AG04450 (cell line): Measurements from ENCODE around the gene SUMO3. TPM values are rescaled to one million over a fixed set of nuclear protein-coding genes. Genes with fewer than 3 reads are reported as not detected.

ENCODE experiments used
- CTCF ChIA-PET: fragments of 300-600, 350-600 bp; formaldehyde crosslinking; extraction: SDS; loops from one replicate; lab custom pipeline; 2022; ENCODE audit warnings: antibody characterized with exemption, inconsistent platforms; lab: Charles Lee
- POLR2A ChIA-PET: fragments of 350-600 bp; formaldehyde crosslinking; extraction: SDS; loops from one replicate; lab custom pipeline; 2021; ENCODE audit warnings: antibody characterized with exemption, inconsistent platforms; lab: Yijun Ruan, JAX
- DNase-seq: peaks from one replicate; pipeline ENCODE4 v3.0.0-alpha.2; 2011; ENCODE audit warnings: low read depth, low spot score
- H3K27ac ChIP-seq: one replicate; pipeline ENCODE4 v1.5.1; 2012; ENCODE audit warnings: low read depth, low read length, control low read depth
- H3K27me3 ChIP-seq: one replicate; pipeline ENCODE4 v1.6.0; 2012; ENCODE audit warnings: low read length; ENCODE audit not compliant: control insufficient read depth, insufficient read depth
- H3K4me3 ChIP-seq: 2 replicates; pipeline ENCODE4 v1.5.1; 2011; ENCODE audit warnings: mild to moderate bottlenecking, low read depth, low read length, control low read depth
- H3K9me3 ChIP-seq: 2 replicates; pipeline ENCODE4 v1.5.1; 2012; ENCODE audit warnings: low read length; ENCODE audit not compliant: control insufficient read depth, insufficient read depth
- polyA plus RNA-seq: library from polyadenylated mRNA; depleted of rRNA; stranded (reverse); fragments of >200 nt; gene quantifications from 2 replicates; pipeline ENCODE4 v1.2.3, GENCODE V29; 2011
- TF ChIP-seq, protein P1 (sequence below): IDR thresholded peaks from 2 replicates; pipeline ENCODE4 v1.5.1; 2011; ENCODE audit warnings: low read depth, low read length, control low read depth, inconsistent platforms

Gene SUMO3
- polyA plus RNA-seq, 1 experiment: 134 TPM

GRCh38 chr21:44812640-44813039 lies 5.2 kb downstream of the SUMO3 start:
- ChIA-PET CTCF (interaction anchor here (0.9 to 1.7 kb wide), 2 partner anchors 19 to 120 kb away, joined by 3 read pairs; no protein-coding TSS in a partner anchor), POLR2A (no interaction called here)

DNA sequence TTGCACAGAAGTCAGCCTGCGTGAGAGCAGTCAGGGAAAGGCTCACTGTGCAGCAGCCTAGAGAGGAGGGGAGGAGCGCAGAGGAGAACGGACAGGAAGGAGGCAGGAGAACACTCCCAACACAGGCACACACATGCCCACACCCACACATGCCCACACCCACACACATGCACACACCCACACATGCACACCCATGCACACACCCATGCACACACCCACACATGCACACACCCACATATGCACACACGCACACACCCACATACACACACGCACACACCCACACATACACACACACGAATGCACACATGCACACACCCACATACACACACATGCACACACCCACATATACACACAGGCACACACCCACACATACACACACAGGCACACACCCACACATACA lies 7.1 kb downstream of the SUMO3 start:
- ChIA-PET CTCF (no interaction called here), POLR2A (interaction anchor here (0.5 kb wide), 1 partner anchor 9 kb away, joined by 3 read pairs; the partner anchor contains the start of gene UBE2G2)
- no peaks in the 10 kb centered on the region for H3K27me3 ChIP-seq

More at GRCh38 chr21:44812640-44813039, 5.2 kb downstream of the SUMO3 start:
- no peak for DNase-seq
- Histone ChIP-seq H3K4me3 (no peak overlapping the region), H3K9me3 (no peaks in the 10 kb centered on the region; the same call in 1 of the 2 replicates), H3K27ac (no peak overlapping the region), H3K27me3 (no peaks in the 10 kb centered on the region)
- TF ChIP-seq, protein P1, sequence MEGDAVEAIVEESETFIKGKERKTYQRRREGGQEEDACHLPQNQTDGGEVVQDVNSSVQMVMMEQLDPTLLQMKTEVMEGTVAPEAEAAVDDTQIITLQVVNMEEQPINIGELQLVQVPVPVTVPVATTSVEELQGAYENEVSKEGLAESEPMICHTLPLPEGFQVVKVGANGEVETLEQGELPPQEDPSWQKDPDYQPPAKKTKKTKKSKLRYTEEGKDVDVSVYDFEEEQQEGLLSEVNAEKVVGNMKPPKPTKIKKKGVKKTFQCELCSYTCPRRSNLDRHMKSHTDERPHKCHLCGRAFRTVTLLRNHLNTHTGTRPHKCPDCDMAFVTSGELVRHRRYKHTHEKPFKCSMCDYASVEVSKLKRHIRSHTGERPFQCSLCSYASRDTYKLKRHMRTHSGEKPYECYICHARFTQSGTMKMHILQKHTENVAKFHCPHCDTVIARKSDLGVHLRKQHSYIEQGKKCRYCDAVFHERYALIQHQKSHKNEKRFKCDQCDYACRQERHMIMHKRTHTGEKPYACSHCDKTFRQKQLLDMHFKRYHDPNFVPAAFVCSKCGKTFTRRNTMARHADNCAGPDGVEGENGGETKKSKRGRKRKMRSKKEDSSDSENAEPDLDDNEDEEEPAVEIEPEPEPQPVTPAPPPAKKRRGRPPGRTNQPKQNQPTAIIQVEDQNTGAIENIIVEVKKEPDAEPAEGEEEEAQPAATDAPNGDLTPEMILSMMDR: no peak

GRCh38 chr21:44805859-44806258 lies 12.0 kb downstream of the SUMO3 start:
- POLR2A ChIA-PET: no interaction called here
- no peak overlapping the region for H3K4me3 ChIP-seq
- TF ChIP-seq, protein P1: no peak
- H3K9me3 ChIP-seq: no peaks in the 10 kb centered on the region
- CTCF ChIA-PET: interaction anchor here (0.5 to 2.2 kb wide), 2 partner anchors 12 to 86 kb away, joined by 4 to 9 read pairs; no protein-coding TSS in a partner anchor
- no peaks in the 10 kb centered on the region for H3K27me3 ChIP-seq
- DNase-seq: no peak
- no peak overlapping the region for H3K27ac ChIP-seq

More for the DNA sequence above, 7.1 kb downstream of the SUMO3 start:
- DNase-seq: no peak
- Histone ChIP-seq H3K27ac (no peak overlapping the region), H3K9me3 (no peaks in the 10 kb centered on the region; the same call in 1 of the 2 replicates), H3K4me3 (no peak overlapping the region)
- TF ChIP-seq, protein P1: no peak

DNA sequence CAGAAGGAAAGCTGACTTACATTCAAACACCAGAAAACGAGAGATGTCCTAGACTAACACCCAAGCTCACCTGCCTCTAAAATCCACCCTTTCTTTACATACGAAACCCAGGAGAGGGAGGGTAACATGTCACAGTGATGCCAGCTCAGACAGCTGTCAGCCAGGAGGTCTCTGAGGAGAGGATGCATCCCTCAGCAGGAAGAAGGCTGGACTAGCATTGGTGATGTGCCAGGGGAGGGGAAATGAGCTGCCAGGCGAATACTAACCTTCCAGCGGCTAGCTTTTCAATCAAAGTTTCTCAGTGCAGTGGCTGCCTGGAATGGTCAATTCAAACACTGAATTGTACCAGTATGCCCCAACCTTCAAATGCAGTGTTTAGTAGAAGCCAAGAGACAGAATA lies 12.6 kb downstream of the SUMO3 start:
- Histone ChIP-seq H3K27ac (no peak overlapping the region), H3K9me3 (no peaks in the 10 kb centered on the region), H3K4me3 (no peak overlapping the region), H3K27me3 (no peaks in the 10 kb centered on the region)
- TF ChIP-seq, protein P1: no peak
- ChIA-PET CTCF (interaction anchor here (2.2 kb wide), 1 partner anchor 11 kb away, joined by 9 read pairs; no protein-coding TSS in a partner anchor), POLR2A (no interaction called here)
- no peak for DNase-seq

DNA sequence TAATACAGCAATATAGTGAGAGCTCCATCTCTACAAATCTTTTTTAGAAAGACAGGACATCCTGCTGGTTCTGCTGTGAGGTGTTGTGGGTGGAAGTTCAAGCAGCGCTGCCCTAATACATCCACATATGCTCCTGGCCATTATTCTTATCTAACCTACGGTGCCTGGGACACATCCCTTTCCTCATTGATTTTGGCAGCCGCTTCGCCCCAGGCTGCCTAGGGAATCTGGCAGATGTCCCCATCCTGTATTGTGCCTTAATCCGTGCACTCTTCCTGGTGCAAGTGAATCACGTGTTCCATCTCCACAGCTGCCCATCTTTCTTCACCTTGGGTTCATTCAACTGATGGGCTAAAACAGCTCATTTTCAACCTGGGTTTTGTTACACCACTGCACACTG lies 13.1 kb downstream of the SUMO3 start:
- ChIA-PET CTCF (interaction anchor here (0.6 to 2.2 kb wide), 2 partner anchors 11 to 87 kb away, joined by 6 to 9 read pairs; no protein-coding TSS in a partner anchor), POLR2A (no interaction called here)
- TF ChIP-seq, protein P1: no peak

More for the DNA sequence above, 13.1 kb downstream of the SUMO3 start:
- H3K4me3 ChIP-seq: no peak overlapping the region
- no peak overlapping the region for H3K27ac ChIP-seq
- H3K27me3 ChIP-seq: no peaks in the 10 kb centered on the region
- no peak for DNase-seq
- H3K9me3 ChIP-seq: no peaks in the 10 kb centered on the region
